Measurements from ENCODE around the gene ANP32B.
A peak's percentile ranks its signal among the peaks of the same experiment; 100 is the strongest.
"Not testable (repeated sequence)": the region's sequence is repeated elsewhere in the genome, so short reads cannot be mapped to it uniquely, and the experiment has no call there.

Gene ANP32B

GRCh38 chr9:97982683-97983588 is at the start of gene ANP32B:
TSS of gene ANP32B (plus strand) at chr9:97983341. CDS start at chr9:97983556, 215 bp downstream.
- Mint-ChIP-seq H3K36me3 (peaks cover 6% of the 10 kb centered on the region), H3K27me3 (no peaks in the 10 kb centered on the region), H3K4me3 (peak within 1 kb of the TSS; percentile 84), H3K4me1 (peaks cover 60% of the 10 kb centered on the region), H3K9me3 (no peaks in the 10 kb centered on the region), H3K27ac (peak within 1 kb of the TSS; percentile 94)

DNA sequence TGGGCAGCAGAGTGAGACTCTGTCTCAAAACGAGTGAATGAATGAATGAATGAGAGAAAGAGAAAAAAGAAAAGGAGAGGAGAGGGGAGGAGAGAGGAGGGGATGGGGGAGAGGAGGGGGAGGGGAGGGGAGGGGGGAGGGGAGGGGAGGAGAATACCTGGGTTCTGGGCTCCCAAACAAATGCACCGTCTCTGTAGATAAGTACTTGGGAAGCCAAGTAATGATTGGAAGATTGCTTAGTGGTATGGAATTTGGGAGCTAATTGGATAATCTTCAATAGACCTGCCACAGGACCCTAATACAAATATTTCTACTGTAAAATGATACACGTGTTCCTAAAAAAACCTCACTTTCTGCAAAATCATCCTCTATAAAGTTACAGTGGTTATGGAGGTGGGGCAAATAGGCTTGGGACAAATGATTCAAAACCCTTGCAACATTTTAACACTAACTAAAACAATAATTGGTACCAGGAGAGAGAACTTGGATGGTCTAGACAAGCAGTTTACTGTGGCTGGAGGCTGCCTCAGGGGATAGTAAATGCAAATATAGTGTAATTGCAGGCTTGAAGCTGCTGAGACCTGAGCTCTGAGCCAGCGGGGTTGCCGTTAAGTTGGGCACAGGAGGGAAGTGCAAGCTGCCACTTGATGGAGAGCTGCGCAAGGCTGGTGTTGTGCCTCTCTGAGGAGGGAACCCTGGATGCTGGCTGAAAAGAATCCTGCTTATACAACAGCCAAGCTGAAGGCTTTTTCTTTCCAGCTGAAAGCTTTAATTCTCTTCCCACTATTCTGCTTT is 48.6 kb upstream of the ANP32B start:
- Mint-ChIP-seq H3K36me3 (no peaks in the 10 kb centered on the region), H3K27ac (peak overlapping the region; percentile 41), H3K4me3 (no peak overlapping the region), H3K4me1 (peaks cover 79% of the 10 kb centered on the region), H3K27me3 (no peaks in the 10 kb centered on the region), H3K9me3 (no peaks in the 10 kb centered on the region)

DNA sequence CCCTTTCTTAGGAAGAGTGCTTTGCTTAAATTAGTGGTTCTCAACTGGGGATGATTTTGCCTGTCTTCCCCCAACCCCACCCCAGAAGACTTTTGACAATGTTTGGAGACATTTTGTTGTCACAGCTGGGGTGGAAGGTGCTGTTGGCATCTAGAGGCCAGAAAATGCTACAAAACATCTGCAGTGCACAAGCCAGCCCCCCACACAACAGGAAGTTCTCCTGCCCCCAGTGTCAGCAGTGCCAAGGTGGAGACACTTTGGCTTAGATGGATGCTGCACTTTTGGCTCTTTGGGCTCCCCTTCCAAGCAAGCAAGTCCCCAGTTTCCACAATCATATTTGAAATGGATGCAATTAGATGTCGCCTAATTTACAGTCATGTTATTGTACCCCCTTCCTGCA is 47.9 kb upstream of the ANP32B start:
- no peaks in the 10 kb centered on the region for H3K36me3 Mint-ChIP-seq
- H3K4me3 Mint-ChIP-seq = no peak overlapping the region
- peaks cover 71% of the 10 kb centered on the region for H3K4me1 Mint-ChIP-seq
- H3K27me3 Mint-ChIP-seq = no peaks in the 10 kb centered on the region
- no peak overlapping the region for H3K27ac Mint-ChIP-seq
- H3K9me3 Mint-ChIP-seq = no peaks in the 10 kb centered on the region

GRCh38 chr9:97936998-97937397 is 46.1 kb upstream of the ANP32B start:
- Mint-ChIP-seq H3K4me1 (peaks cover 55% of the 10 kb centered on the region), H3K36me3 (no peaks in the 10 kb centered on the region), H3K27me3 (no peaks in the 10 kb centered on the region), H3K9me3 (no peaks in the 10 kb centered on the region), H3K4me3 (no peak overlapping the region), H3K27ac (no peak overlapping the region)

GRCh38 chr9:97938081-97938644 is 45.0 kb upstream of the ANP32B start, which contains the start of gene HEMGN:
TSS of gene HEMGN (minus strand) at chr9:97938172. CDS start at chr9:97938136, 36 bp downstream.
- no peaks in the 10 kb centered on the region for H3K36me3 Mint-ChIP-seq
- peaks cover 50% of the 10 kb centered on the region for H3K4me1 Mint-ChIP-seq
- peak within 1 kb of the TSS; percentile 40 for H3K4me3 Mint-ChIP-seq
- H3K9me3 Mint-ChIP-seq = no peaks in the 10 kb centered on the region
- peak within 1 kb of the TSS; percentile 92 for H3K27ac Mint-ChIP-seq
- no peaks in the 10 kb centered on the region for H3K27me3 Mint-ChIP-seq

- no peaks in the 10 kb centered on the region for H3K36me3 Mint-ChIP-seq
- no peaks in the 10 kb centered on the region for H3K9me3 Mint-ChIP-seq
- no peak overlapping the region for H3K27ac Mint-ChIP-seq
- H3K27me3 Mint-ChIP-seq = no peaks in the 10 kb centered on the region
- H3K4me1 Mint-ChIP-seq = peaks cover 33% of the 10 kb centered on the region
- H3K4me3 Mint-ChIP-seq = no peak overlapping the region
These were observed 42.9 kb upstream of the ANP32B start for GRCh38 chr9:97940233-97940632.

DNA sequence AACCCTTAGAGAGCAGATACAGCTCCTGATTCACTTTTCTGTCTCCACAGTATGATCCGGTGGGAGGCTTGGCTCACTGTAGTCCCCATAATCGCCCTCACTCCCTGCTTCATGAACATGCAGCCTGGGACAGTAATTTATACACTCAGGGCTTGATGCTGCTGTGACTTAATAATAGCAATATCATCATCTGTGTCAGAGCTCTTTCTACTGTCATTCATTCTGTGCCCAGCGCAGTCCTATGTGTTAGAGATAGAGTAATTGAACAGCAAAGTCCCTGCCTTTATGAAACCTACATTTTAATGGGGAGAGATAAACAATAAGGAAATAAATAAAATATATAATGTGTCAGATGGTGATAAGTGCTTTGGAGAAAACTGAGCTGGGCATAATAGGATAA is 42.4 kb upstream of the ANP32B start:
- Mint-ChIP-seq H3K36me3 (no peaks in the 10 kb centered on the region), H3K9me3 (no peaks in the 10 kb centered on the region), H3K27me3 (no peaks in the 10 kb centered on the region), H3K4me3 (no peak overlapping the region), H3K4me1 (peaks cover 29% of the 10 kb centered on the region), H3K27ac (no peak overlapping the region)

- H3K36me3 Mint-ChIP-seq = no peaks in the 10 kb centered on the region
- H3K4me1 Mint-ChIP-seq = peaks cover 25% of the 10 kb centered on the region
- no peak overlapping the region for H3K4me3 Mint-ChIP-seq
- H3K9me3 Mint-ChIP-seq = no peaks in the 10 kb centered on the region
- H3K27ac Mint-ChIP-seq = no peak overlapping the region
- no peaks in the 10 kb centered on the region for H3K27me3 Mint-ChIP-seq
These were observed 41.8 kb upstream of the ANP32B start for GRCh38 chr9:97941323-97941722.

GRCh38 chr9:97943308-97943855 is 39.8 kb upstream of the ANP32B start:
- no peak overlapping the region for H3K4me3 Mint-ChIP-seq
- H3K36me3 Mint-ChIP-seq = no peaks in the 10 kb centered on the region
- H3K27ac Mint-ChIP-seq = no peak overlapping the region
- no peaks in the 10 kb centered on the region for H3K9me3 Mint-ChIP-seq
- H3K27me3 Mint-ChIP-seq = no peaks in the 10 kb centered on the region
- H3K4me1 Mint-ChIP-seq = peaks cover 8% of the 10 kb centered on the region

DNA sequence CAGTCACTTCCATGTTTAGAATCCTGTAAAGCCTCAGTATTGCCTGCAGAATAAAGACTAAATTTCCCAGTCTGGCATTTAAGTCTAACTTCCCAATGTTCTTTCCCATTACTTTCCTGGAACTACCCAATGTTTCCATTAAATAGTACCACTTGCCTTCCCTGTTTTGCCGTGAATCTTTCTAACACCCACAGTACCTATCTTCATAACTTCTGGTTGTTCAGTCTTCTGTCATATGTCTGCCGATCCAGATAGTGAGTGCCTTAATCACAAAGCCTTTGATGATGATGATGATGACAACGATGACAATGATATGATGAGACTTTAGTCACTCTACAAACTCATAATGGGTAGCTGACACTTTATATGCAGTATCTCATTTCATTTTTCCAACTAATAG is 38.5 kb upstream of the ANP32B start:
- H3K4me1 Mint-ChIP-seq = no peaks in the 10 kb centered on the region

GRCh38 chr9:97945470-97945869 is 37.7 kb upstream of the ANP32B start:
- not testable (repeated sequence) for H3K27ac Mint-ChIP-seq, H3K27me3 Mint-ChIP-seq, H3K4me3 Mint-ChIP-seq, H3K36me3 Mint-ChIP-seq, H3K9me3 Mint-ChIP-seq, H3K4me1 Mint-ChIP-seq

More for the DNA sequence above, 38.5 kb upstream of the ANP32B start:
- Mint-ChIP-seq H3K27ac (no peak overlapping the region), H3K9me3 (no peaks in the 10 kb centered on the region), H3K36me3 (no peaks in the 10 kb centered on the region), H3K27me3 (no peaks in the 10 kb centered on the region), H3K4me3 (no peak overlapping the region)

GRCh38 chr9:97947094-97947493 is 36.0 kb upstream of the ANP32B start:
- H3K36me3 Mint-ChIP-seq, H3K9me3 Mint-ChIP-seq, H3K4me3 Mint-ChIP-seq, H3K4me1 Mint-ChIP-seq, H3K27me3 Mint-ChIP-seq, H3K27ac Mint-ChIP-seq: not testable (repeated sequence)

- H3K27me3 Mint-ChIP-seq, H3K9me3 Mint-ChIP-seq, H3K27ac Mint-ChIP-seq, H3K36me3 Mint-ChIP-seq, H3K4me1 Mint-ChIP-seq, H3K4me3 Mint-ChIP-seq: not testable (repeated sequence)
These were observed 32.3 kb upstream of the ANP32B start for GRCh38 chr9:97950873-97951272.

- Mint-ChIP-seq H3K27me3 (no peaks in the 10 kb centered on the region), H3K4me3 (no peak overlapping the region), H3K36me3 (no peaks in the 10 kb centered on the region), H3K4me1 (peaks cover 3% of the 10 kb centered on the region), H3K9me3 (no peaks in the 10 kb centered on the region), H3K27ac (no peak overlapping the region)
These were observed 28.6 kb upstream of the ANP32B start for GRCh38 chr9:97954550-97954989.

GRCh38 chr9:97956331-97956730 is 26.8 kb upstream of the ANP32B start:
- H3K4me3 Mint-ChIP-seq = no peak overlapping the region
- no peaks in the 10 kb centered on the region for H3K27me3 Mint-ChIP-seq
- H3K36me3 Mint-ChIP-seq = no peaks in the 10 kb centered on the region
- H3K27ac Mint-ChIP-seq = peak overlapping the region; percentile 65
- H3K9me3 Mint-ChIP-seq = no peaks in the 10 kb centered on the region
- H3K4me1 Mint-ChIP-seq = peaks cover 2% of the 10 kb centered on the region

Measured in activated naive CD4-positive, alpha-beta T cell treated with anti-CD3 and anti-CD28 coated beads, Interleukin-2, amount 50 U/mL, for 24 hours (primary cell).